GM19397 (cell line): ENCODE measurements around the gene VANGL2.
"Not testable (repeated sequence)": the region's sequence is repeated elsewhere in the genome, so short reads cannot be mapped to it uniquely, and the experiment has no call there.

Experiments used
- ATAC-seq: cut with Tn5 transposase; IDR thresholded peaks from one replicate; pipeline ENCODE4 v1.9.1; 2021; ENCODE audit warnings: mild to moderate bottlenecking, moderate library complexity; ENCODE audit not compliant: unreplicated experiment

Gene VANGL2

GRCh38 chr1:160369087-160369486, 31.3 kb upstream of the VANGL2 start:
- no peak for ATAC-seq

DNA sequence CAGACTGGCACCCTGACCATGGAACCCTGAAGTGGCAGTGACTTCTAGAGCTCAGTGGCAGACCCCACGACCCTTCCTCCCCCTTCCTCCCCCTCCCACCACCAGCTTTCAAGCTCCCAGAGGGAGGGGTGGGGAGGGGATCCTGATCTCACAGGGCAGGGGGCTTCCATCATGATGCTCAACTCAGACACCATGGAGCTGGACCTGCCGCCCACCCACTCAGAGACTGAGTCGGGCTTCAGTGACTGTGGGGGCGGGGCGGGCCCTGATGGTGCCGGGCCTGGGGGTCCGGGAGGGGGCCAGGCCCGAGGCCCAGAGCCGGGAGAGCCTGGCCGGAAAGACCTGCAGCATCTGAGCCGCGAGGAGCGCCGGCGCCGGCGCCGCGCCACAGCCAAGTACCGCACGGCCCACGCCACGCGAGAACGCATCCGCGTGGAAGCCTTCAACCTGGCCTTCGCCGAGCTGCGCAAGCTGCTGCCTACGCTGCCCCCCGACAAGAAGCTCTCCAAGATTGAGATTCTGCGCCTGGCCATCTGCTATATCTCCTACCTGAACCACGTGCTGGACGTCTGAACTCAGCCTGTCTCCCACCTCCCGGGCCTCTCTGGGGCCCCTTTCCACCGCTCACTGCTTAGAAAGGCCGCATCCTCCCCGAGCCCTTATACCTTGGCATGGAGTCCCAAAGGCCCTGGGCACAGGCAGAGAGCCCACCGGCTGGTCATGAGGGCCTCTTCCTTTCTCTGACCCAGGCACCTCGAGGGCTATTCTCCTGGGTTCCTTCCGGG, 29.6 kb upstream of the VANGL2 start:
- no peak for ATAC-seq

- ATAC-seq = no peak
These were observed 29.1 kb upstream of the VANGL2 start for GRCh38 chr1:160371346-160371631.

DNA sequence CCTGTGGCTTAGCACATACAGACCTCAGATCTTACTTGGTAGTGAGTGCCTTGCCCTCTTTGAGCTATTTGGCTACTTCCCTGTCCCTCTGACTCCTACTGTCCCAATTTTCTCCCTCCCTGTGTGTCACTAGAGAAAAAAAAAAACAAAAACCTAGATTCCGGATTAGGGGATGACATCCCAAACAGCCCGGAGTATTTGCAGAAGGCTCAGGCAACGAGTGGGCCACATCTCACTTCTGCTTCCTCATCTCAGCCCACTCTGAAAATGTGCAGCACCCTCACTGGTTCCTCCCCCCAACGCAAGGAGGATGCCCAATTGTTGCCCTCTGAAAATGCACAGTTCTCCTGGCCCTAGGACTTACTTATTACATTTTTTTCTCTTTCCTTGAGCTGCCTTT, 28.6 kb upstream of the VANGL2 start:
- ATAC-seq = no peak

- ATAC-seq = no peak
These were observed 26.7 kb upstream of the VANGL2 start for GRCh38 chr1:160373696-160374095.

GRCh38 chr1:160374306-160375110, 25.9 kb upstream of the VANGL2 start:
- no peak for ATAC-seq

- ATAC-seq = no peak
These were observed 24.4 kb upstream of the VANGL2 start for GRCh38 chr1:160375788-160376524.

DNA sequence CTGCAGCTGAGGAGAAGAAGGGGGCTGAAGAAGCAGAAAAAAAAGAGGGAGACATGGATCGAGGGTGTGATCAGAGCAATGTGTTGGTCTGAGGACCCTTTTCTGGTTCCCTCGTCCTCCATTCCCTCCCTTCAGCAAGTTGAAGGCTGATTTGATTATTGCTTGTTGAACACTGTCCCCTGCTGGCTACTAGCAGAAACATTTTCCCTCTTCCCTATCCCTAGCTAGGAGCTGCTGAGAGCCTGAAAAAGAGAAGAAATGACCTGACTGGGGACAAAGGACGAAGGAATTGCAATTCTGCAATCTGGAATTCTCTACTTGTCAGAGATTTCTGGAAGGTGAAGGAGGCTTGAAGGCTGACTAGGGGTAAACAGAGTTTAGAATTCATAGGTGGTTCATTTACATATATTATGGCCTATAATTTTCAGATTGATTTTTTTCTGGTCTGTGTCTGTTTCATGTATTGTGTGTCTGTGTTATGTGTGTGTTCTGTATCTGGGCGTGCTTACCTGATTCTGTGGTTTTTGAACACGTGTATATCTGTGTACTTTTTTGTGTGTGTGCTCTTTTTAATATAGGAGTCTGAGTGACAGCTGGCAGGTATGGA, 23.7 kb upstream of the VANGL2 start:
- no peak for ATAC-seq

DNA sequence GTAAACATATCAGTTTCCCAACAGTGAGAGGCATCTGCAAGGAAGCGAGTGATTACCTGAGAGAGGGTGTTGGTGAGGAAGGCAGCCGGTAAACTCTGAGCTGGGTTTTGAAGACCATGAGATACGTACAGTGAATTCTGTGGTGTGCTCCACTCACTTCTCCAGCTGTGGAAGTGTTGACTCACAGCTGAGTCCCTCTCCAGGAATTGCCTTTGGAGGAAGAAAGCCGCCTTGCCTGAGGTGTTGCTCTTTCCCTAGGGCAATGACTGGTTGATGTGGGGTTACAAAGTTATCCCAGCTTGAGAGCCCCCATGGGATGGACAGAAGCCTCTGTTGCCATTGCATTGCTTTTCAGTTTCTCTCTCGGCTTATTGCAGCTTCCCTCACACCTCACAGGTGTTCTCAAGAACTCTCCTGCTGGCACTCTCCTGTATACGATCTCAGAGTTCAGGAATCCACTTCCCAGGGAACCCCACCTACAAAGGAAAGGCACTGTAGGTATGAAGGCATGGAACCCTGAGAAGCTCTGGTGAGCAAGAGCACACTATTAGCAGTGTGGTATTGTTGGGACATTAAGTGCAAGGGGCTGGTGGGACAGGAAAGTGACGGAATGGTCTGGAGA, 22.7 kb upstream of the VANGL2 start:
- no peak for ATAC-seq

DNA sequence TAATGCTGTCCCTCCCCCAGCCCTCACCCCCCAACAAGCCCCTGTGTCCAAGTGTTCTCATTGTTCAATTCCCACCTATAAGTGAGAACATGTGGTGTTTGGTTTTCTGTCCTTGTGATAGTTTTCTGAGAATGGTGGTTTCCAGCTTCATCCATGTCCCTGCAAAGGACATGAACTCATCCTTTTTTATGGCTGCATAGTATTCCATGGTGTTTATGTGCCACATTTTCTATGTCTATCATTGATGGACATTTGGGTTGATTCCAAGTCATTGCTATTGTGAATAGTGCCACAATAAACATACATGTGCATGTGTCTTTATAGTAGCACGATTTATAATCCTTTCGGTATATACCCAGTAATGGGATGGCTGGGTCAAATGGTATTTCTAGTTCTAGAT, 15.6 kb upstream of the VANGL2 start:
- ATAC-seq = not testable (repeated sequence)

DNA sequence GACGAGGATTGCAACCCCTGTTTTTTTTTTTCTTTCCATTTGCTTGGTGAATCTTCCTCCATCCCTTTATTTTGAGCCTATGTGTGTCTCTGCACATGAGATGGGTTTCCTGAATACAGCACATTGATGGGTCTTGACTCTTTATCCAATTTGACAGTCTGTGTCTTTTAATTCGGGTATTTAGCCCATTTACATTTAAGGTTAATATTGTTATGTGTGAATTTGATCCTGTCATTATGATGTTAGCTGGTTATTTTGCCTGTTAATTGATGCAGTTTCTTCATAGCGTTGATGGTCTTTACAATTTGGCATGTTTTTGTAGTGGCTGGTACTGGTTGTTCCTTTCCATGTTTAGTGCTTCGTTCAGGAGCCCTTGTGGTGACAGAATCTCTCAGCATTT, 12.0 kb upstream of the VANGL2 start:
- ATAC-seq = not testable (repeated sequence)

DNA sequence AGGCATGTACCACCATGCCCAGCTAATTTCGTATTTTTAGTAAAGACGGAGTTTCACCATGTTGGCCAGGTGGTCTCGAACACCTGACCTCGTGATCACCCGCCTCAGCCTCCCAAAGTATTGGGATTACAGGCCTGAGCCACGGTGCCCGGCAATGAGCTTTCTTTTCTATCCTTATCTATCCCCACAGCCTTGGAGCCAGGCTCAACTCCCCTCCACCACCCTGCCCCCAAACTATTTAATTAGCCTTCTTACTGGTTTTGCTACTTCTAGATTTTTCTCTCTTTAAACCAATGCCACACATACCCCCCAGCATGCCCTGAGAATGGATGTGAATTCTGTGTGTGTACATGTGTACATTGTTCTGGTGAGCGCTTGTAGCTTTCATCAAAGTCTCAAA, 5.7 kb upstream of the VANGL2 start:
- no peak for ATAC-seq

GRCh38 chr1:160397651-160398050, 2.7 kb upstream of the VANGL2 start:
- ATAC-seq = no peak

- ATAC-seq = no peak
These were observed 1.5 kb upstream of the VANGL2 start for GRCh38 chr1:160398823-160399222.

GRCh38 chr1:160399544-160400222, 681 bp upstream of the VANGL2 start:
- ATAC-seq = no peak

- ATAC-seq = no peak
These were observed 502 bp downstream of the VANGL2 start for GRCh38 chr1:160400646-160401486.

- ATAC-seq = no peak
These were observed 1.1 kb downstream of the VANGL2 start for GRCh38 chr1:160401487-160401805.

DNA sequence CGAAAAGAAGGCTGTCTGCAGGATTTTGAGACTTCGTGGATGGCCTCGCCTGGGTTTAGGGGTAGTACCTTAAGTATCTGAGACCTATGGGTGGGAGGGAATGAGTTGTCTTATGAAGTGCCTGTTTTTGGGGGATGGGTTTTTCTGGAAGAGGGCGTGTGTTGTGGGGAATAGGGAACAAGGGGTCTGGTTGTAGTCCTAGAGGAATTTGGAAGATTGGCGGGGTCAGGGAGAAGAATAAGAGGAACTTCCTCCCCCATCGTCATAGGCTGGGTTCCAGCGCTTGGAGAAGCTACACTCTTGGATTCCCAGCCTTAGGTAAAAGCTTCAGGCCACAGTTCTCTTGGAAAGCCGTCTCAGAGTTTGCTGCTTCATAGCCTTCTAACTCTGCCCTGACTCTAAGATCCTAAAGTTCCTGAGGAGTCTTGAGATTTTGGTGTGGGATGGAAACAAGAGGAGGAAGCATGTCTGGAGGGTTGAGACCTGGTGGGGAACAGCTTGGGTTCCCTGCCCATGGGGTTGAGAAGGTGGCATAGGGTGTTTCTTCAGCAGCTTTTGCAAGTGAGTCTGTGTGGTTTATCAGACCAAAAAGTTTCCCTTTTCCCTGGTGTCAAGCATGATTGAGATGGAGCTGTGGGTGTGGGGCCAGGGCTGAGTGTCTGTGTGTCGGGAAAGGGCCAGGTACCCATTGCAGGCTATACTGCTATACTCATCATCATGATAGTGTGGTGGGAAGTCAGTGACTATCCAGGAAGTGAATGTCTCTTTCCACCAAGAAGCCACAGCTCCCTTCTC, 1.8 kb downstream of the VANGL2 start:
- no peak for ATAC-seq

- no peak for ATAC-seq
These were observed 2.9 kb downstream of the VANGL2 start for GRCh38 chr1:160403244-160403643.
